Thyroid gland (tissue), 4 donors: ENCODE results near the gene DERL3. TPM values are rescaled to one million over a fixed set of nuclear protein-coding genes. Genes with fewer than 3 reads are reported as not detected.
A peak's percentile ranks its signal among the peaks of the same experiment; 100 is the strongest.

Source experiments
- DNase-seq, 2 donors: peaks; one replicate each; pipeline ENCODE4 v3.0.0-alpha.2; 2019
- H3K27ac ChIP-seq, 3 donors: fragments of 200-600 bp; sonication (generic); 1 replicate in 2 of 3; 2 replicates in 1 of 3; pipeline ENCODE4 v1.5.1; 2016 to 2019; ENCODE audit warnings: mild to moderate bottlenecking in 1 of 3, moderate library complexity in 1 of 3
- H3K27me3 ChIP-seq: fragments of 200-600 bp; sonication (generic); one replicate; pipeline ENCODE4 v1.5.1; 2019
- H3K36me3 ChIP-seq, 2 donors: fragments of 200-600 bp; sonication (generic); one replicate each; pipeline ENCODE4 v1.5.1; 2016 to 2019
- H3K4me1 ChIP-seq, 2 donors: fragments of 200-600 bp; sonication (generic); one replicate each; pipeline ENCODE4 v1.5.1; 2017 to 2019
- H3K4me3 ChIP-seq, 3 donors: fragments of 200-600 bp; sonication (generic); replicated peaks in 1 of 3; 1 replicate in 2 of 3; 2 replicates in 1 of 3; pipeline ENCODE4 v1.5.1; 2016; ENCODE audit warnings: mild to moderate bottlenecking in 1 of 3
- H3K9me3 ChIP-seq: fragments of 200-600 bp; sonication (generic); one replicate; pipeline ENCODE4 v1.5.1; 2017
- CTCF ChIP-seq, 6 experiments: fragments of 200-600 bp in 3 of 6; fragments of 450-650 bp in 3 of 6; sonication (generic) in 3 of 6; IDR thresholded peaks; one replicate each; pipeline ENCODE4 v1.5.1; 2016 to 2019; ENCODE audit warnings: antibody characterized with exemption in 6 of 6, mild to moderate bottlenecking in 2 of 6, inconsistent platforms in 1 of 6, moderate library complexity in 1 of 6
- POLR2A ChIP-seq, 2 donors: fragments of 450-650 bp; IDR thresholded peaks; one replicate each; pipeline ENCODE4 v1.6.1; 2017; ENCODE audit warnings: antibody characterized with exemption in 2 of 2, mild to moderate bottlenecking in 2 of 2, moderate library complexity in 1 of 2
- WGBS, 2 donors: methylation state at CpG; one replicate each; pipeline ENCODE4 v1.1.5; 2017; 5-methylcytosine and 5-hydroxymethylcytosine counted together
- intact Hi-C: fragments of 100-400 bp; cut with DNase I; formaldehyde crosslinking; loops from one replicate; pipeline ENCODE4 v1.15.1; 2023
- total RNA-seq, 4 donors: library from RNA; depleted of rRNA; stranded (reverse); fragments of >200 nt; gene quantifications; one replicate each; pipeline ENCODE4 v1.2.3, GENCODE V29; 2016

The DERL3 gene
- total RNA-seq, 4 donors from 2014 or later = 1.6 to 15.9 (median 4.1) TPM

GRCh38 chr22:23825246-23825905, 13.4 kb downstream of the DERL3 start:
- 94 to 99% methylated on average over 9 to 12 of the region's 12 CpGs for WGBS, 2 donors
- no peaks in the 10 kb centered on the region for H3K9me3 ChIP-seq
- no peaks in the 10 kb centered on the region for H3K27me3 ChIP-seq
- peaks cover 30 to 61% of the 10 kb centered on the region in 2 donors for H3K36me3 ChIP-seq
- DNase-seq = no peak
- TF ChIP-seq CTCF (IDR thresholded peaks at IDR 0.05) (no peak), POLR2A (IDR thresholded peaks at IDR 0.05) (no peak)
- peak overlapping the region in 1 of 3 donors; percentile 32 for H3K27ac ChIP-seq
- peaks cover 0 to 30% of the 10 kb centered on the region in 2 donors for H3K4me1 ChIP-seq
- H3K4me3 ChIP-seq = no peak overlapping the region
- intact Hi-C loops = no loop called here

- intact Hi-C loops = no loop called here
- Histone ChIP-seq H3K4me1 (peaks cover 0 to 33% of the 10 kb centered on the region in 2 donors), H3K9me3 (no peaks in the 10 kb centered on the region), H3K27me3 (no peaks in the 10 kb centered on the region), H3K4me3 (no peak overlapping the region), H3K27ac (no peak overlapping the region), H3K36me3 (peaks cover 34 to 65% of the 10 kb centered on the region in 2 donors)
- no peak for TF ChIP-seq POLR2A (IDR thresholded peaks at IDR 0.05)
- TF ChIP-seq CTCF (IDR thresholded peaks at IDR 0.05) = no peak
- no peak for DNase-seq
- WGBS, 2 donors = 89% methylated on average over 10 to 12 of the region's 13 CpGs
Measured at GRCh38 chr22:23824476-23825245, 14.1 kb downstream of the DERL3 start.

- no peak for DNase-seq
Measured at GRCh38 chr22:23823331-23823791, 15.4 kb downstream of the DERL3 start.

GRCh38 chr22:23822101-23822671, 16.6 kb downstream of the DERL3 start:
- H3K4me3 ChIP-seq = no peak overlapping the region
- H3K9me3 ChIP-seq = no peaks in the 10 kb centered on the region
- WGBS, 2 donors = 70 to 85% methylated on average over 5 to 6 of the region's 6 CpGs
- no peak for DNase-seq
- intact Hi-C loops = no loop called here
- no peak overlapping the region for H3K27ac ChIP-seq
- TF ChIP-seq CTCF (IDR thresholded peaks at IDR 0.05) (no peak), POLR2A (IDR thresholded peaks at IDR 0.05) (no peak)
- peaks cover 0 to 24% of the 10 kb centered on the region in 2 donors for H3K4me1 ChIP-seq
- H3K36me3 ChIP-seq = peaks cover 46 to 76% of the 10 kb centered on the region in 2 donors
- no peaks in the 10 kb centered on the region for H3K27me3 ChIP-seq

More at GRCh38 chr22:23823331-23823791, 15.4 kb downstream of the DERL3 start:
- Histone ChIP-seq H3K4me1 (peaks cover 0 to 33% of the 10 kb centered on the region in 2 donors), H3K36me3 (peaks cover 42 to 72% of the 10 kb centered on the region in 2 donors), H3K27me3 (no peaks in the 10 kb centered on the region), H3K9me3 (no peaks in the 10 kb centered on the region), H3K4me3 (no peak overlapping the region), H3K27ac (no peak overlapping the region)
- intact Hi-C loops = no loop called here
- no peak for TF ChIP-seq POLR2A (IDR thresholded peaks at IDR 0.05)
- no peak for TF ChIP-seq CTCF (IDR thresholded peaks at IDR 0.05)
- WGBS, 2 donors = 70 to 98% methylated on average over 10 to 14 of the region's 14 CpGs
